Hematopoietic multipotent progenitor cell treated with erythropoietin and hydrocortisone succinate and interleukin-3 and kit ligand, for 4 days (in vitro differentiated cells): ENCODE measurements around the gene TMEM94.
A peak's percentile ranks its signal among the peaks of the same experiment; 100 is the strongest.

Experiments
- DNase-seq: peaks from one replicate; pipeline ENCODE4 v3.0.0-alpha.2; 2015

The TMEM94 gene

GRCh38 chr17:75478508-75478907 is 22.1 kb downstream of the TMEM94 start:
- no peak for DNase-seq

- DNase-seq: no peak
These were observed 23.8 kb downstream of the TMEM94 start for GRCh38 chr17:75480281-75480680.

- no peak for DNase-seq
These were observed 25.0 kb downstream of the TMEM94 start for GRCh38 chr17:75481194-75482068.

DNA sequence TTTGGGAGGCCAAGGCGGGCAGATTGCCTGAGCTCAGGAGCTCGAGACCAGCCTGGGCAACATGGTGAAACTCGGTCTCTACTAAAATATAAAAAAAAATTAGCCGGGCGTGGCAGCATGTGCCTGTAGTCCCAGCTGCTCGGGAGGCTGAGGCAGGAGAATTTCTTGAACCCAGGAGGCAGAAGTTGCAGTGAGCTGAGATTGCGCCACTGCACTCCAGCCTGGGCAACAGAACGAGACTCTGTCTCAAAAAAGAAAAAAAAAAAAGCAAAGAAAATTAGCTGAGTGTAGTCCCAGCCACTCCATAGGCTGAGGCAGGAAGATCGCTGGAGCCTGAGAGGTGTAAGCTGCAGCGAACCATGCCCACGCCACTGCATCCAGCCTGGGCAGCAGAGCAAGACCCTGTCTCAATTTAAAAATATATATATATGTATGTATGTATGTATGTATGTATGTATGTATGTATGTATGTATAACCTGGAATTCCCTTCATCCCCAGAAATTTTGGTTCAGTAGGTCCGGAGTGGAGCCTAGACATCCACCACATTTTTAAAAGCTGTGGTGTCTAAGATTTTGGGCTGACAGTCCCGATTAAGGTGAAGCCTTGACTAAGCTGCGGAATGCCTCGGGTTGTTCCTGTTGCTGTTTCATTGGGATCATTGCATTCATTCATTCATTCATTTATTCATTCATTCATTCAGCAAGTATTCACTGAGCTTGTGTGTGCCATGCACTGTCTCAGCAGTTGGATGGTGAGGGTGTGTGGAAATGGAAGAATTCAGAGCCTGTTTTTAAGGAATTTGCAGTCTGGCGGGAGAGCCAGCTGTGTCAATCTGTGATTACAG is 25.9 kb downstream of the TMEM94 start:
- DNase-seq: no peak

- no peak for DNase-seq
These were observed 29.3 kb downstream of the TMEM94 start for GRCh38 chr17:75485688-75486087.

- DNase-seq: no peak
These were observed 29.7 kb downstream of the TMEM94 start for GRCh38 chr17:75486151-75486550.

DNA sequence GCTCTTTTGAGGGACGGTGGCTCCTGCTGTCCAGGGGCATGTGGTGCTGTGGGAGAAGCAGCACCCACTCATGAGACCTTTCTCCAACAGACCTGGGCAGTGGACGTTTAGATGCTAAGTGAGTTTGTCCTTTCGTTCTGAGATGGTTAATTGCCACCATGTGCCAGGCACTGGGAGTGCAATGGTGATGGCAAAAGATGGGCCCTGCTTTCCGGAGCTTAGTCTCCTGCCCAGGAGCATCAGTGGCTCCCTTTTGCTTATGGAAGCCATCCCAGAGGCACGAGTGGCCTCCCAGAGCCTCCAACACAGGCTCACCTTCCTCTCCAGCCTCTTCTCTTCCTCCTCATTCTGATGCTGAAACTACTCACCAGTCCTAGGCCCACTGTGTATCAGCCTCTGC is 30.5 kb downstream of the TMEM94 start:
- DNase-seq: no peak

- DNase-seq: peak; percentile 88
These were observed 31.1 kb downstream of the TMEM94 start for GRCh38 chr17:75487351-75488070.

- DNase-seq: no peak
These were observed 32.5 kb downstream of the TMEM94 start for GRCh38 chr17:75488693-75489510.

GRCh38 chr17:75489511-75489955 is 33.1 kb downstream of the TMEM94 start:
- no peak for DNase-seq

- no peak for DNase-seq
These were observed 33.8 kb downstream of the TMEM94 start for GRCh38 chr17:75490173-75490743.

DNA sequence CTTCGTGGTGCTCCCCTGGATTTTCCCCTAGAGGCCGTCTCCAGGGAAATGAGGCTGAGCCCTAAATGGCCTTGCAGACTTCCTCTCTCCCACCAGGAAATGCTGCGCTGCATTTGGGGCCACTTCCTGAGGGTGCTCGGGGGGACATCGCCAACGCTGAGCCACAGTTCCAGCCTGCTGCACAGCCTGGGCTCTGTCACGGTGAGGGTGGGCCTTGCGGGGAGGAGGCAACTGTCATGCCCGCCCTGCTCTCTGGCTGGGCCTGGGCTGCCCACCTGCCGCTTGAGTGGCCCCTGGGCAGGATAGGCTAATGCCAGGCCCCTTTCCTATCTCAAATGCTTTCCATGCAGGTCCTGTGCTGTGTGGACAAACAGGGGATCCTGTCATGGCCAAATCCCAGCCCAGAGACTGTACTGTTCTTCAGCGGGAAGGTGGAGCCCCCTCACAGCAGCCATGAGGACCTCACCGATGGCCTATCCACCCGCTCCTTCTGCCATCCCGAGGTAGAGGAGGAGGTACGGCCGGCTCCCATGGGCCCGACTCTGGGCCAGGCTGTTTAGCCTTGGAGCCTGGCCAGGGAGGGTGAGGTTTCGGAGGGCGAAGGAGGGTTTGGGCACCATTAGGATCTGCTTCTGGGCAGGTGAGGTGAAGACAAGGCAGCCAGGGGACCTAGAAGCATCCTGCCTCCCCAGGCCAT is 34.7 kb downstream of the TMEM94 start:
- DNase-seq: no peak

DNA sequence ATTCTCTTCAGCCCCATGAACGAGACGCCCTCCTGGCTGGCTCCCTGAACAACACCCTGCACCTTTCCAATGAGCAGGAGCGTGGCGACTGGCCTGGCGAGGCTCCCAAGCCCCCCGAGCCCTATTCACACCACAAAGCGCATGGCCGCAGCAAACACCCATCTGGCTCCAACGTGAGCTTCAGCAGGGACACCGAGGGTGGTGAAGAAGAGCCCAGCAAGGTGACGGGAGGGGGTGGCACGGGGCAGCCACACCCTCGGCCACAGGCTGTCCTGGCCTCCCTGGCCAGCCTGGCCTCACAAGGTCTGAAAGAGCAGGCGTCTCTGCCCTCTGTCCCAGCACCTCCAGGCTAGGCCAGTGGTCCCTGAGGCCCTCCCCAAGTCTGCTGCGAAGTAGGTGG is 35.2 kb downstream of the TMEM94 start:
- no peak for DNase-seq

GRCh38 chr17:75492555-75493168 is 36.2 kb downstream of the TMEM94 start:
- DNase-seq: no peak

- no peak for DNase-seq
These were observed 37.2 kb downstream of the TMEM94 start for GRCh38 chr17:75493476-75494129.

DNA sequence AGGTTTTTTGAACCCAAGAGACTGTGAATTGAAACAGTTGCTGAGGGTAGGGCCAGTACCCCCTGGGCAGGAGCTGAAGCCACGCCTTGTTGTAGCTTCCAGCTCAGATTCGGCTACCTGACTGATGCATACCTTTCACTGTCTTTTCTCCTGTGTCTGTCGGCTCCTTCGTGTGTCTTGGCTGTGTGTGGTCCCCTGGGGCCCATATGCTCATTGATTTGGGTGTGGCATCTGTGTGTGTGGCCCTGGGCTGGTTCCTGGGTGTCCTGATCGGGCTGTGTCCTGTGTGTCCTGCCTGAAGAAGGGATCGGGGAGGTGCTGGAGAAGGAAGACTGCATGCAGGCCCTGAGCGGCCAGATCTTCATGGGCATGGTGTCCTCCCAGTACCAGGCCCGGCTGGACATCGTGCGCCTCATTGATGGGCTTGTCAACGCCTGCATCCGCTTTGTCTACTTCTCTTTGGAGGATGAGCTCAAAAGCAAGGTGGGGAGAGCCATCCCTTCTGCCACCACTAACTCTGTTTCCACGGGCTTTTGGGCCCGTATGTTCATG is 38.0 kb downstream of the TMEM94 start:
- no peak for DNase-seq

GRCh38 chr17:75496005-75496404 is 39.6 kb downstream of the TMEM94 start:
- DNase-seq: no peak

- DNase-seq: peak; percentile 49
These were observed 41.7 kb downstream of the TMEM94 start for GRCh38 chr17:75498039-75498725.

DNA sequence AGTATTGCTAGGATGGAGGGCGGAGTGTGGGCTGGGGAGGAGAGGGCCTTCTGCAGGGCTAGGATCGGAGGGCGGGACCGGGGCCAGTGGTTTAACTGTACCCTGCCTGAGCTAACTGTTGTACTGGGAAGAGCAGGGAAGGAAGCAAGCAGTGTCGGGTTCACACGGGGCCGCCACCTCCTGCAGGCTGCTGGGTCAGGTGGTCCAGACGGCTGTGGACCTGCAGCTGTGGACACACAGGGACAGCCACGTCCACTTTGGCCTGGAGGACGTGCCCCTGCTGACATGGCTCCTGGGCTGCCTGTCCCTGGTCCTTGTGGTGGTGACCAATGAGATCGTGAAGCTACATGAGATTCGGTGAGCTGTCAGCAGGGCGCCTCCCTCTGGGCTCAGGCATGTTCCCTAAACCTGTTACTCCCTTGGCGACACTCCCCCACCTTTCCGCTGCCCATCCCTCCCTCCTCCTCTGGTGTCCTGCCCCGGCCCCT is 42.3 kb downstream of the TMEM94 start:
- DNase-seq: peak; percentile 38
